Thyroid gland (tissue), 4 donors: ENCODE measurements around the gene TFB2M. TPM values are rescaled to one million over a fixed set of nuclear protein-coding genes. Genes with fewer than 3 reads are reported as not detected.

ENCODE experiments used
- DNase-seq, 2 donors: peaks; one replicate each; pipeline ENCODE4 v3.0.0-alpha.2; 2019
- H3K27ac ChIP-seq, 3 donors: fragments of 200-600 bp; sonication (generic); 1 replicate in 2 of 3; 2 replicates in 1 of 3; pipeline ENCODE4 v1.5.1; 2016 to 2019; ENCODE audit warnings: mild to moderate bottlenecking in 1 of 3, moderate library complexity in 1 of 3
- H3K27me3 ChIP-seq: fragments of 200-600 bp; sonication (generic); one replicate; pipeline ENCODE4 v1.5.1; 2019
- H3K36me3 ChIP-seq, 2 donors: fragments of 200-600 bp; sonication (generic); one replicate each; pipeline ENCODE4 v1.5.1; 2016 to 2019
- H3K4me1 ChIP-seq, 2 donors: fragments of 200-600 bp; sonication (generic); one replicate each; pipeline ENCODE4 v1.5.1; 2017 to 2019
- H3K4me3 ChIP-seq, 3 donors: fragments of 200-600 bp; sonication (generic); replicated peaks in 1 of 3; 1 replicate in 2 of 3; 2 replicates in 1 of 3; pipeline ENCODE4 v1.5.1; 2016; ENCODE audit warnings: mild to moderate bottlenecking in 1 of 3
- H3K9me3 ChIP-seq: fragments of 200-600 bp; sonication (generic); one replicate; pipeline ENCODE4 v1.5.1; 2017
- POLR2A ChIP-seq, 2 donors: fragments of 450-650 bp; IDR thresholded peaks; one replicate each; pipeline ENCODE4 v1.6.1; 2017; ENCODE audit warnings: antibody characterized with exemption in 2 of 2, mild to moderate bottlenecking in 2 of 2, moderate library complexity in 1 of 2
- WGBS, 2 donors: methylation state at CpG; one replicate each; pipeline ENCODE4 v1.1.5; 2017; 5-methylcytosine and 5-hydroxymethylcytosine counted together
- intact Hi-C: fragments of 100-400 bp; cut with DNase I; formaldehyde crosslinking; loops from one replicate; pipeline ENCODE4 v1.15.1; 2023
- total RNA-seq, 4 donors: library from RNA; depleted of rRNA; stranded (reverse); fragments of >200 nt; gene quantifications; one replicate each; pipeline ENCODE4 v1.2.3, GENCODE V29; 2016
- TF ChIP-seq, protein P1 (sequence below), 6 experiments: fragments of 200-600 bp in 3 of 6; fragments of 450-650 bp in 3 of 6; sonication (generic) in 3 of 6; IDR thresholded peaks; one replicate each; pipeline ENCODE4 v1.5.1; 2016 to 2019; ENCODE audit warnings: antibody characterized with exemption in 6 of 6, mild to moderate bottlenecking in 2 of 6, inconsistent platforms in 1 of 6, moderate library complexity in 1 of 6

TFB2M gene
- total RNA-seq, 4 donors from 2014 or later = 12.2 to 21.9 (median 15.9) TPM

DNA sequence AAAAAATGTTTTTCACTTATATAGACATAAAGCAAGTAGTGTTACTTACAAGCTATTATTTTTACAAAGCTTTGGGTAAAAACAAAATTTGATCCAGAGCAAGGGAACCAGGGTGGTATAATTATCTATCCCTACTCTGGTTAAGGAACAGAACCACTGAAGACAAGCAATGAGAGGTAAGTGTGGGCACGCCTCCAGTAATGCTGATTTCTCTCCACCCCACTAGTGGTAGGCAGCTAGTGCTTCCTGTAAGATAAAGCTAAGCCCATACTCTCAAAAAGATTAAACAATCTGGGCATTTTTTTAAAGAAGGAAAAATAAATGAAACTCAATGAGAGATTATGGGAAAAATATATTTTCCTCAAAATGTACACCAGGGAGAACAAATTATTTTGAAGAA is 22.1 kb downstream of the TFB2M start:
- Histone ChIP-seq H3K4me1 (peaks cover 16 to 18% of the 10 kb centered on the region in 2 donors), H3K27me3 (no peaks in the 10 kb centered on the region), H3K36me3 (peaks cover 19 to 27% of the 10 kb centered on the region in 2 donors), H3K27ac (no peak overlapping the region), H3K4me3 (no peak overlapping the region), H3K9me3 (no peaks in the 10 kb centered on the region)
- TF ChIP-seq, protein P1, sequence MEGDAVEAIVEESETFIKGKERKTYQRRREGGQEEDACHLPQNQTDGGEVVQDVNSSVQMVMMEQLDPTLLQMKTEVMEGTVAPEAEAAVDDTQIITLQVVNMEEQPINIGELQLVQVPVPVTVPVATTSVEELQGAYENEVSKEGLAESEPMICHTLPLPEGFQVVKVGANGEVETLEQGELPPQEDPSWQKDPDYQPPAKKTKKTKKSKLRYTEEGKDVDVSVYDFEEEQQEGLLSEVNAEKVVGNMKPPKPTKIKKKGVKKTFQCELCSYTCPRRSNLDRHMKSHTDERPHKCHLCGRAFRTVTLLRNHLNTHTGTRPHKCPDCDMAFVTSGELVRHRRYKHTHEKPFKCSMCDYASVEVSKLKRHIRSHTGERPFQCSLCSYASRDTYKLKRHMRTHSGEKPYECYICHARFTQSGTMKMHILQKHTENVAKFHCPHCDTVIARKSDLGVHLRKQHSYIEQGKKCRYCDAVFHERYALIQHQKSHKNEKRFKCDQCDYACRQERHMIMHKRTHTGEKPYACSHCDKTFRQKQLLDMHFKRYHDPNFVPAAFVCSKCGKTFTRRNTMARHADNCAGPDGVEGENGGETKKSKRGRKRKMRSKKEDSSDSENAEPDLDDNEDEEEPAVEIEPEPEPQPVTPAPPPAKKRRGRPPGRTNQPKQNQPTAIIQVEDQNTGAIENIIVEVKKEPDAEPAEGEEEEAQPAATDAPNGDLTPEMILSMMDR (IDR thresholded peaks at IDR 0.05) = no peak
- TF ChIP-seq POLR2A (IDR thresholded peaks at IDR 0.05) = no peak
- WGBS, 2 donors = 94 to 100% methylated on average over 1 of the region's 1 CpG
- DNase-seq = no peak
- intact Hi-C loops = no loop called here

DNA sequence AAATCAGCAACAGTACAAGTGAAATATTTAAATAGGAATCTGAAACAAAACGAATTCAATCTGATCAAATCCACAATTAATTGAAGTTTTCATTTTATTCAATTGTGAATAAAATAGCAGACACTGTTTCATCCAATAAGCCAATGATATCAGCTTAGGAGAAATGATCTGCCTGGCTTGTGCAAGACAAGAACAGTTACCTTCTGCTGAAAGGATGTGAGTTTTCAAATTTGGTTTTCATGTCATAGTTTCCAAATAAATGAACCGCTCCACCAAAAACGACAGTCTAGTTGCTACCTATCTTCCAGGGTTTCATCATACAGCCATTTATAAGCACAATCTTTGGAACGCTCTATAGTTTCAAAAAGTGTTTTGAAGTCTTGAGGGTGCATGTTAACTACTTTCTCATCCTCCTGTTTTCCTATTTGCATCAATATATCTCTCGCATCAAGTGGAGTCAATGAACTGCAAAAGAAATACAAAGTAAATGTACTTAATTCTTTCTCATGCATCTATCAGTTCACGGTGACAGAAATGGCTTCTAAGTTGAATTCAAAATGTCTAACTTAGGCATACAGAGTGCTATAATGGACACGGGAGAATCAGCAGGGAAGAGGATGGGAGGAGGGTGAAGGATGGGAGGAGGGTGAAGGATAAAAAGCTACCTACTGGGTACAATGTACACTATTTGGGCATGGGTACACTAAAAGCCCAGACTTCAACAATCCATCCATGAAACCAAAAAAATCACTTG is 25.1 kb downstream of the TFB2M start:
- no peak for DNase-seq
- Histone ChIP-seq H3K36me3 (peaks cover 19 to 27% of the 10 kb centered on the region in 2 donors), H3K27ac (no peak overlapping the region), H3K9me3 (no peaks in the 10 kb centered on the region), H3K27me3 (no peaks in the 10 kb centered on the region), H3K4me1 (no peaks in the 10 kb centered on the region), H3K4me3 (no peak overlapping the region)
- no peak for TF ChIP-seq POLR2A (IDR thresholded peaks at IDR 0.05)
- TF ChIP-seq, protein P1 (IDR thresholded peaks at IDR 0.05) = no peak
- WGBS, 2 donors = 93% methylated on average over 7 of the region's 7 CpGs
- intact Hi-C loops = no loop called here

DNA sequence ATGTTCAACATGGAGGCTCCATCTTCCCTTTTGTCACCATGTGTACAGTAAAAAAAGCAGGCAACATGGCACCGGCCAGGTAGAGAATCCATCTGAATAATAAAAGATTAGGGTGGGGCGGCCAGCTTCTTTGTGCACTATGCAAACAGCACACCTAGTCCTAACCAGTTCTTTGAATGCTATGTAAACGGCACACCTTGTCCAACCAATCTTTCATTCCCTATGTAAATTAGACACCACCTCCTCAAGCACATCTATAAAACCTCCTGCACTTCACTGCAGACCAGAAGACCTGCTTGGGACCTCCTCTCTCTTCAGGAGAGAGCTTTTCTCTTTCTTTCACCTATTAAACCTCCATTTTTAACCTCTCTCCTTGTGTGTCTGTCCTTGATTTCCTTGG is 28.2 kb downstream of the TFB2M start:
- no peak for TF ChIP-seq POLR2A (IDR thresholded peaks at IDR 0.05)
- TF ChIP-seq, protein P1 (IDR thresholded peaks at IDR 0.05) = no peak
- Histone ChIP-seq H3K4me1 (peaks cover 18 to 19% of the 10 kb centered on the region in 2 donors), H3K4me3 (no peak overlapping the region), H3K36me3 (peaks cover 9% of the 10 kb centered on the region in 2 donors), H3K9me3 (no peaks in the 10 kb centered on the region), H3K27ac (no peak overlapping the region), H3K27me3 (no peaks in the 10 kb centered on the region)
- WGBS, 2 donors = 89 to 97% methylated on average over 3 of the region's 3 CpGs
- no peak for DNase-seq
- intact Hi-C loops = no loop called here

DNA sequence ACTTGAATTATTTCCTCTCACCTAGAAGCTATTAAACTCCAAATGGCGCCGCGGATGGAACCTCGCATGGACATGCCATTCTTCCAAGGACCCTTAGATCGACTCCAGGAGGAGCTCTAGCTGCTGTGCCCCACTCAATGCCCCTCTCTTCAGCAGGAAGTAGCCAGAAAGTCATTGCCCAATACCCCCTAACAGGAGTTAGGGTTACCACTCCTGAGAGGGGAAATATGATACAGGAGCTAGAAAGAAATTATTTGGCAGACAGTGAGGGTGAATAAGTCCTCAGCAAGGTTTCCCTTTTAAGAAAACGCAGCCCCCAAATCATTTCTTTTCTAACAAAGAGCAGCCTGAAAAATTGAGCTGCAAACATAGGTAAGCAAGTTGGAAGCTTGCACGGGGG is 28.6 kb downstream of the TFB2M start:
- H3K4me3 ChIP-seq = no peak overlapping the region
- H3K4me1 ChIP-seq = peaks cover 19 to 20% of the 10 kb centered on the region in 2 donors
- no peak for DNase-seq
- H3K9me3 ChIP-seq = no peaks in the 10 kb centered on the region
- peaks cover 8 to 9% of the 10 kb centered on the region in 2 donors for H3K36me3 ChIP-seq
- no peaks in the 10 kb centered on the region for H3K27me3 ChIP-seq
- no peak for TF ChIP-seq POLR2A (IDR thresholded peaks at IDR 0.05)
- TF ChIP-seq, protein P1 (IDR thresholded peaks at IDR 0.05) = no peak
- intact Hi-C loops = no loop called here
- WGBS, 2 donors = 74 to 82% methylated on average over 7 of the region's 7 CpGs
- H3K27ac ChIP-seq = no peak overlapping the region

DNA sequence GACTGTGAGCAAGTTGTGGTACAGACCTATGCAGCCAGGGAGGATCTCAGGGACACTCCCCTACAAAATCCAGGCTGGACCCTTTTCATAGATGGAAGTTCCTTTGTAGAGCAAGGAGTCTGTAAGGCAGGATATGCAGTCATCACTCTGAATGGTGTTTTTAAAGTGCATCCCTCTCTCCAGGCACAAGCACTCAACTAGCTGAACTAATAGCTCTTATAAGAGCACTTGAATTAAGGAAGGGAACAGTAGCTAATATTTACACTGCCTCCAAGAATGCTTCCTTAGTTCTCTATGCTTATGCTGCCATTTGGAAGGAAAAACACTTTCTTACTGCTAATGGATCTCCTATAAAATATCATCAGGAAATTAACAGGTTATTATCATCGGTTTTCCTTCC is 31.9 kb downstream of the TFB2M start:
- Histone ChIP-seq H3K27me3 (no peaks in the 10 kb centered on the region), H3K9me3 (no peaks in the 10 kb centered on the region), H3K4me1 (peaks cover 19 to 20% of the 10 kb centered on the region in 2 donors), H3K27ac (peak overlapping the region; percentile 72 to 83 (median 76)), H3K4me3 (no peak overlapping the region), H3K36me3 (no peaks in the 10 kb centered on the region)
- DNase-seq = peak; percentile 26 to 32
- TF ChIP-seq, protein P1 (IDR thresholded peaks at IDR 0.05) = peak in 1 of 6 experiments; percentile 21
- peak in 1 of 2 donors; percentile 19 for TF ChIP-seq POLR2A (IDR thresholded peaks at IDR 0.05)
- intact Hi-C loops = no loop called here
- 31 to 64% methylated on average over 1 of the region's 1 CpG for WGBS, 2 donors
